Activated T-helper 1 cell treated with anti-CD3 and anti-CD28 coated beads, Interleukin-12 subunit alpha, Interleukin-12 subunit beta, Interleukin-2, Interleukin-4 antibody, amounts not matched to agents 30 ng/mL and 10 ng/mL and 1 ng/mL, durations not matched to agents 14 hours and 24 hours and 36 hours (primary cell): ENCODE results near the gene CYP1A1. TPM values are rescaled to one million over a fixed set of nuclear protein-coding genes. Genes with fewer than 3 reads are reported as not detected.
"Not testable (repeated sequence)": the region's sequence is repeated elsewhere in the genome, so short reads cannot be mapped to it uniquely, and the experiment has no call there.

Experiments
- DNase-seq: peaks from one replicate; pipeline ENCODE4 v3.0.0; 2021; ENCODE audit warnings: low spot score
- H3K27ac Mint-ChIP-seq: one replicate; pipeline ENCODE4 v1.8.0; 2021; ENCODE audit warnings: mild to moderate bottlenecking, mixed read lengths
- H3K27me3 Mint-ChIP-seq: one replicate; pipeline ENCODE4 v1.8.0; 2022; ENCODE audit warnings: mild to moderate bottlenecking, moderate library complexity, mixed read lengths; ENCODE audit not compliant: insufficient read depth
- H3K36me3 Mint-ChIP-seq: one replicate; pipeline ENCODE4 v1.8.0; 2021; ENCODE audit warnings: low read depth, mixed read lengths
- H3K4me1 Mint-ChIP-seq: one replicate; pipeline ENCODE4 v1.8.0; 2021; ENCODE audit warnings: low read depth, mixed read lengths
- H3K4me3 Mint-ChIP-seq: one replicate; pipeline ENCODE4 v1.8.0; 2021; ENCODE audit warnings: mild to moderate bottlenecking, moderate library complexity, mixed read lengths
- H3K9me3 Mint-ChIP-seq: one replicate; pipeline ENCODE4 v1.8.0; 2021; ENCODE audit warnings: mixed read lengths
- intact Hi-C: fragments of 100-400 bp; cut with micrococcal nuclease; formaldehyde crosslinking; loops from one replicate; pipeline ENCODE4 v1.15.1; 2024
- total RNA-seq: library from RNA; stranded (reverse); gene quantifications from 2 replicates; pipeline ENCODE4 v1.2.3, GENCODE V29; 2022

Gene CYP1A1
- total RNA-seq, 1 donor from 2014 or later: 0.29 TPM

DNA sequence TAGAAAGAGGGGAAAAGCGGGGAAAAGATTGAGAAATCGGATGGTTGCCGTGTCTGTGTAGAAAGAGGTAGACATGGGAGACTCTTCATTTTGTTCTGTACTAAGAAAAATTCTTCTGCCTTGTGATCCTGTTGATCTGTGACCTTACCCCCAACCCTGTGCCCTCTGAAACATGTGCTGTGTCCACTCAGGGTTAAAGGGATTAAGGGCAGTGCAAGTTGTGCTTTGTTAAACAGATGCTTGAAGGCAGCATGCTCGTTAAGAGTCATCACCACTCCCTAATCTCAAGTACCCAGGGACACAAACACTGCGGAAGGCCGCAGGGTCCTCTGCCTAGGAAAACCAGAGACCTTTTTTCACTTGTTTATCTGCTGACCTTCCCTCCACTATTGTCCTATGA, 4.0 kb upstream of the CYP1A1 start:
- H3K9me3 Mint-ChIP-seq, H3K27ac Mint-ChIP-seq, intact Hi-C loops: not testable (repeated sequence)

DNA sequence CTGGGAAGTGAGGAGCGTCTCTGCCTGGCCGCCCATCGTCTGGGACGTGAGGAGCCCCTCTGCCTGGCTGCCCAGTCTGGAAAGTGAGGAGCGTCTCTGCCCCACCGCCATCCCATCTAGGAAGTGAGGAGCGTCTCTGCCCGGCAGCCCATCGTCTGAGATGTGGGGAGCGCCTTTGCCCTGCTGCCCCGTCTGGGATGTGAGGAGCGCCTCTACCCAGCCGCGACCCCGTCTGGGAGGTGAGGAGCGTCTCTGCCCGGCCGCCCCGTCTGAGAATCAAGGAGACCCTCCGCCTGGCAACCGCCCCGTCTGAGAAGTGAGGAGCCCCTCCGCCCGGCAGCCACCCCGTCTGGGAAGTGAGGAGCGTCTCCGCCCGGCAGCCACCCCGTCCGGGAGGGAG, 3.4 kb upstream of the CYP1A1 start:
- Mint-ChIP-seq H3K4me1 (peaks cover 17% of the 10 kb centered on the region), H3K27me3 (peaks cover 23% of the 10 kb centered on the region)
- H3K4me3 Mint-ChIP-seq, H3K9me3 Mint-ChIP-seq, DNase-seq, H3K36me3 Mint-ChIP-seq, intact Hi-C loops, H3K27ac Mint-ChIP-seq: not testable (repeated sequence)

More for the DNA sequence above, 4.0 kb upstream of the CYP1A1 start:
- Mint-ChIP-seq H3K27me3 (peaks cover 21% of the 10 kb centered on the region), H3K4me1 (peaks cover 15% of the 10 kb centered on the region)
- not testable (repeated sequence) for H3K4me3 Mint-ChIP-seq, H3K36me3 Mint-ChIP-seq, DNase-seq

GRCh38 chr15:74727727-74728126, 2.4 kb upstream of the CYP1A1 start:
- Mint-ChIP-seq H3K36me3 (no peaks in the 10 kb centered on the region), H3K4me3 (peak overlapping the region; percentile 75), H3K9me3 (no peaks in the 10 kb centered on the region), H3K4me1 (peaks cover 17% of the 10 kb centered on the region), H3K27ac (no peak overlapping the region), H3K27me3 (peaks cover 23% of the 10 kb centered on the region)
- intact Hi-C loops: no loop called here
- no peak for DNase-seq

DNA sequence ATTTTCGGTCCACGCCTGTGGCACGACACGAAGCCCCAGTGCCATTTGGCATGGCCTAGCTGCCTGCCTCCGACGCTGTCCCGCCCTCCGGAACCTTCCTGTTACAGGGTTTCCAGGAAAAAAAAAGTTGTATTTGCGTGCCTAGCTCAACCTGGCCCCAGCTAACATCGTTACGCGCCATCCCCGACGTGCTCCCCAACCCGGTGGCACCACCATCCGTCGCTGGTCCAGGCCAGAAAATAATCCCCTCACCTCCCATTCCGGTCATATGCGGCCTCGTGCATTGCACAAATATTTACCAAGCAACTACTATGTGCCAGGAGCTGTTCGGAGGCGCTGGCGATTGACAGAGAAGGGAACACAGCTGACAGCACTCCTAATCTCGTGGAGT, 1.4 kb upstream of the CYP1A1 start:
- intact Hi-C loops: no loop called here
- H3K4me1 Mint-ChIP-seq: peaks cover 17% of the 10 kb centered on the region
- peak overlapping the region; percentile 65 for H3K27ac Mint-ChIP-seq
- peaks cover 23% of the 10 kb centered on the region for H3K27me3 Mint-ChIP-seq
- peak overlapping the region; percentile 75 for H3K4me3 Mint-ChIP-seq
- H3K36me3 Mint-ChIP-seq: no peaks in the 10 kb centered on the region
- DNase-seq: no peak
- H3K9me3 Mint-ChIP-seq: no peaks in the 10 kb centered on the region

GRCh38 chr15:74725845-74726773, 781 bp upstream of the CYP1A1 start:
- no peaks in the 10 kb centered on the region for H3K9me3 Mint-ChIP-seq
- H3K4me1 Mint-ChIP-seq: peaks cover 17% of the 10 kb centered on the region
- H3K36me3 Mint-ChIP-seq: no peaks in the 10 kb centered on the region
- peak; percentile 44 for DNase-seq
- peaks cover 23% of the 10 kb centered on the region for H3K27me3 Mint-ChIP-seq
- no peak overlapping the region for H3K27ac Mint-ChIP-seq
- intact Hi-C loops: no loop called here
- peak overlapping the region; percentile 75 for H3K4me3 Mint-ChIP-seq

DNA sequence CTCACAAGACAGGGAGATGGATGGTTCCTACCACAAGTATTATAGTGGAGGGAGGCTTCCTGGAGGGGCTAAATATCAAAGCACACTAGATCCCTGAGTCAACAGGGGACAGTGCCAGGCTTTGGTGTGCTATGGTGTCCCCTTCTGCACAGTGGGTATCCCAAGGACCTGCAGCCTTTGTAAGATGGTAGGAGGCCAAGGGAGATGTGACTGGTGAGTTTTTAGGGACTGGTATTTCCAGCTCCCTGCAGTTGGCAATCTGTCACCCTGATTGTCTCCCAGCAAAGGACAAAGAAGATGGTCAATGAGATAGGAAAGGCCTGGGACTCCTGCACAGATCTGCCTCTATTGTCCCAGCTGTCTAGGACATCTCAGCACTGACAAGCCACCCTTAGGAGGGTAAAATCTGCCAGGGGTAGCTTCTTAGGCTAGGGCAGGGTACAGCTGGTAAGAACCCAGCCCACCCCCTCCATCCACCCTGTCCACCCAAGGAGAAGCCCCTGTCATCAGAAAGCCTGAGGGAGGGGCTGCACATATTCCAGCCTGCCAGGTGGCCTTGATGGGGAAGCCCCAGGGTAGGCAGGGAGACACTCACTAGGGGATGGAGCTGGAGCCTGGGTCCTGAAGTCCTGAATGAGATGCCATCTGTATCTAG, 631 bp downstream of the CYP1A1 start:
- intact Hi-C loops: loop anchor here (1.0 kb wide), 1 partner anchor 28 kb away; the partner anchor contains the start of gene EDC3
- Mint-ChIP-seq H3K27ac (no peak overlapping the region), H3K27me3 (peaks cover 23% of the 10 kb centered on the region), H3K4me3 (peak overlapping the region; percentile 62), H3K36me3 (no peaks in the 10 kb centered on the region), H3K9me3 (no peaks in the 10 kb centered on the region), H3K4me1 (peaks cover 17% of the 10 kb centered on the region)
- DNase-seq: no peak

DNA sequence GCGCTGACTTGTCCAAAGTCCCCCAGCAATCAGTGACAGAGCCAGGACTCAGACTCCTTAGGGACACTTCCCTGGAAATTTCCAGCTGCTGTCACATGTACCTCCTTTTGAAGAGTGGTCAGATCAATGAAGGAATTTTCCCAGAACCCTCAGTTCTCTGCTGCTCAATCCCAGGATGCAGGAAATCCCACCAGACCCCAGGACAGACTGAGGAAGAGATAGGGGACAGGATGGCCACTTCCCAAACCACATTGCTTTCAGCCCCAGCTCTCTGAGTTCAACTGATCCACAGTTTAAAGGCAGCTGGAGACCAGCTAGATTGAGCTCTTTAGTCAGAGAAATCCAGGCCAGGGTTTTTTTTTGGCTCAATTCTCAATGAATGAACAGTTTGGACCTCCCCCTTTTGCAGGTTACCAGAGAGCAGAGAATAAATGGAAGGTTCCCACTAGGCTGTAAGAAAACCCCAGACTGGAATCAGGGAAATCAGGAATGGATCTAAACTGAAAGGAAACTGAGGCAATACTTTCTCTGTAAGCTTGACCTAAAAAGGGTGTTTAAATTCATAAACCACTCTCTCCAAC, 1.5 kb downstream of the CYP1A1 start:
- intact Hi-C loops: loop anchor here (1.0 kb wide), 1 partner anchor 28 kb away; the partner anchor contains the start of gene EDC3
- no peaks in the 10 kb centered on the region for H3K9me3 Mint-ChIP-seq
- no peak for DNase-seq
- no peak overlapping the region for H3K4me3 Mint-ChIP-seq
- H3K27me3 Mint-ChIP-seq: peaks cover 23% of the 10 kb centered on the region
- no peak overlapping the region for H3K27ac Mint-ChIP-seq
- no peaks in the 10 kb centered on the region for H3K36me3 Mint-ChIP-seq
- peaks cover 17% of the 10 kb centered on the region for H3K4me1 Mint-ChIP-seq

GRCh38 chr15:74723187-74723586, 2.1 kb downstream of the CYP1A1 start:
- H3K4me1 Mint-ChIP-seq: peaks cover 17% of the 10 kb centered on the region
- H3K4me3 Mint-ChIP-seq: no peak overlapping the region
- no peak overlapping the region for H3K27ac Mint-ChIP-seq
- peaks cover 23% of the 10 kb centered on the region for H3K27me3 Mint-ChIP-seq
- no peaks in the 10 kb centered on the region for H3K9me3 Mint-ChIP-seq
- H3K36me3 Mint-ChIP-seq: no peaks in the 10 kb centered on the region
- intact Hi-C loops: no loop called here
- DNase-seq: no peak

DNA sequence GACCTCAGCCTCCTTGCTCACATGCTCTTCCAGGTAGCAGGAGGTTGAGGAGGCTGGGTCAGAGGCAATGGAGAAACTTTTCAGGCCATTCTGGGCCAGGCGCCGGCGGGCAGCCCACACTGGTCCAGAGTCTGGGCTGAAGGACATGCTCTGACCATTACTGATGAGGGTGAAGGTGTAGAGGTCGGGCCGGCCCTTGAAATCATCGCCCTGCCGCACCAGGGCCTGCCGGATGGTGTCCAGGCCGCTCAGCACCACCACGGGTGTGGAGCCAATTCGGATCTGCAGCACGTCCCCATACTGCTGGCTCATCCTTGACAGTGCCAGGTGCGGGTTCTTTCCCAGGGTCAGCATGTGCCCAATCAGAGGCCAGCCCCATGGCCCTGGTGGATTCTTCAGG, 2.7 kb downstream of the CYP1A1 start:
- H3K36me3 Mint-ChIP-seq: no peaks in the 10 kb centered on the region
- no peak overlapping the region for H3K27ac Mint-ChIP-seq
- H3K4me3 Mint-ChIP-seq: no peak overlapping the region
- intact Hi-C loops: no loop called here
- peaks cover 23% of the 10 kb centered on the region for H3K27me3 Mint-ChIP-seq
- no peaks in the 10 kb centered on the region for H3K9me3 Mint-ChIP-seq
- DNase-seq: no peak
- H3K4me1 Mint-ChIP-seq: peaks cover 17% of the 10 kb centered on the region

- Mint-ChIP-seq H3K27ac (no peak overlapping the region), H3K27me3 (peaks cover 3% of the 10 kb centered on the region), H3K4me3 (no peak overlapping the region), H3K36me3 (no peaks in the 10 kb centered on the region), H3K4me1 (no peaks in the 10 kb centered on the region), H3K9me3 (no peaks in the 10 kb centered on the region)
- no peak for DNase-seq
- intact Hi-C loops: no loop called here
These were observed 8.7 kb downstream of the CYP1A1 start for GRCh38 chr15:74716651-74717050.

DNA sequence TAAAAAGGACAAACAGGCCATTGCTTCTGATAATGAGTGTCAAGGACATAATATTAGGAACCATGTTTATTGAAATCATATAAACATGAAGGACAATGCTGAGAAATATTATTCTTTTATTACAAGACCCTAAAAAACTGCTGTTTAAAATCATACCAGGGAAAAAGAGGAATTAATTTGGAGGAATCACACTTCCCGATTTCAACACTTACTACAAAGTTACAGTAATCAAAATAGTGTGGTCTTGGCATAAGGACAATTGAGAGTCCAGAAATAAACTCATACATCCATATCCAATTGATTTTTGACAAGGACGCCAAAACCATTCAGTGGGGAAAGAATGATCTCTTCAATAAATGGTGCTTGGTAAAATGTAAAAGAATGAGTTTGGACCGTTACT, 13.0 kb downstream of the CYP1A1 start:
- Mint-ChIP-seq H3K27ac (no peak overlapping the region), H3K36me3 (no peaks in the 10 kb centered on the region), H3K4me3 (no peak overlapping the region), H3K27me3 (peaks cover 8% of the 10 kb centered on the region), H3K9me3 (no peaks in the 10 kb centered on the region), H3K4me1 (peaks cover 5% of the 10 kb centered on the region)
- no peak for DNase-seq
- intact Hi-C loops: no loop called here

DNA sequence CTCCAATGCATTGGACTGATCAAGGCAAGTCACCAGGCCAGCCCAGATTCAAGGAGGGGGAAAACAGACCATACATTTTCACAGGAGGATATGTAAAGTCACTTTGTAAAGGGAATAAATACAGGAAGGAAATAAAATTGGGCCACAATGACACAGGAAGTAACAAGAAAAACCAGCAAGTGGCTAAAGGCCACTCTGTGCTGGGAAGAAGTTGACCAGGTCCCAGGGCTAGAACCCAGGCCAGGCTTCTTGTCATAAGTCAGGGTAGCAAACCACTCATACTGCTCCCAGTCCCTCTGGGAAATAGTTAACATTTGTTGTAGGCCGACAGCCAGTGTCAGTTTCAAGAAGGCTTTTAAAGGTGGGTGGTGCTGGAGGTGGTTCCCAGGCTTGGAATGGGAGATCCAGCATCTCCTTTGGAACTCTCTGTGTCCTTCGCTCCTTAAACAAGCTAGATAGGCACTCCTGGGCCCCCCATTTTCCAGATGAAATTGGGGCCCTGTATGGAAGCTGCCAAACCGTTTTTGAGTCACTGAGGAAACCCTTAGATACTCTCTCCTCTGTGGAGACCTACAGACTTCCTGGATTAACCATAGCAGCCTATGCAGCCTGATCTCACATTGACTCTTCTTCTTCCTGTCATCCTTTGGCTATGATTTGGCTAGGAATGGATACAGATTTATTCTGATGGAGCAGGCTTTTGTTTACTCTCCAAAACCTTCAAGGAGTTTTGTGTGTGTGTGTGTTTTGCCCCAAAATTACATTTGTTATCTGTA, 14.8 kb downstream of the CYP1A1 start:
- intact Hi-C loops: no loop called here
- H3K27ac Mint-ChIP-seq: no peak overlapping the region
- H3K4me1 Mint-ChIP-seq: peaks cover 5% of the 10 kb centered on the region
- H3K4me3 Mint-ChIP-seq: no peak overlapping the region
- peaks cover 14% of the 10 kb centered on the region for H3K27me3 Mint-ChIP-seq
- no peaks in the 10 kb centered on the region for H3K36me3 Mint-ChIP-seq
- no peaks in the 10 kb centered on the region for H3K9me3 Mint-ChIP-seq
- no peak for DNase-seq
